Thoracic aorta (tissue), 2 donors: Measurements from ENCODE around the gene PSMD2. TPM values are rescaled to one million over a fixed set of nuclear protein-coding genes. Genes with fewer than 3 reads are reported as not detected.

ENCODE experiments used
- ATAC-seq: fragments of 150-250 bp; one replicate; pipeline ENCODE4 v1.8.0; 2017; ENCODE audit warnings: low read depth; ENCODE audit not compliant: insufficient number of reproducible peaks, low FRiP score
- DNase-seq: peaks from one replicate; pipeline ENCODE4 v3.0.0-alpha.2; 2020; ENCODE audit warnings: low spot score
- H3K27ac ChIP-seq, 2 donors: fragments of 200-600 bp; sonication (generic); 1 replicate in 1 of 2; 2 replicates in 1 of 2; pipeline ENCODE4 v1.5.1; 2016; ENCODE audit warnings: mild to moderate bottlenecking in 2 of 2, moderate library complexity in 2 of 2
- H3K27me3 ChIP-seq: fragments of 200-600 bp; sonication (generic); replicated peaks from 2 replicates; pipeline ENCODE4 v1.6.0; 2016; ENCODE audit warnings: mild to moderate bottlenecking; ENCODE audit not compliant: insufficient read depth
- H3K36me3 ChIP-seq: fragments of 200-600 bp; sonication (generic); one replicate; pipeline ENCODE4 v1.5.1; 2016
- H3K4me1 ChIP-seq, 2 donors: fragments of 200-600 bp; sonication (generic); 1 replicate in 1 of 2; 2 replicates in 1 of 2; pipeline versions ENCODE4 v1.5.1 to v1.6.0; 2016; ENCODE audit warnings: low read depth in 2 of 2, mild to moderate bottlenecking in 1 of 2; ENCODE audit not compliant: control insufficient read depth in 1 of 2
- H3K4me3 ChIP-seq: fragments of 200-600 bp; sonication (generic); 2 replicates; pipeline ENCODE4 v1.5.1; 2016; ENCODE audit warnings: mild to moderate bottlenecking
- H3K9me3 ChIP-seq: fragments of 200-600 bp; sonication (generic); 2 replicates; pipeline ENCODE4 v1.5.1; 2016
- CTCF ChIP-seq: fragments of 200-600 bp; sonication (generic); IDR thresholded peaks from one replicate; pipeline ENCODE4 v1.5.1; 2019; ENCODE audit warnings: antibody characterized with exemption
- total RNA-seq, 2 donors: library from RNA; depleted of rRNA; stranded (reverse); fragments of >200 nt; gene quantifications; one replicate each; pipeline versions ENCODE4 v1.1.0 to v1.2.3, GENCODE V29; 2016

PSMD2 gene
- total RNA-seq, 2 donors from 2014 or later = 160 to 213 TPM

- no peak for DNase-seq
- peak overlapping the region in 1 of 2 donors; percentile 64 for H3K27ac ChIP-seq
- TF ChIP-seq CTCF = no peak
- H3K9me3 ChIP-seq = no peaks in the 10 kb centered on the region
- no peak for ATAC-seq
- H3K36me3 ChIP-seq = peaks cover 61% of the 10 kb centered on the region
- no peak overlapping the region for H3K4me3 ChIP-seq
- no peaks in the 10 kb centered on the region for H3K27me3 ChIP-seq
- peaks cover 3 to 19% of the 10 kb centered on the region in 2 donors for H3K4me1 ChIP-seq
These were observed 33.5 kb downstream of the PSMD2 start for GRCh38 chr3:184332370-184333090.

GRCh38 chr3:184333190-184333589, 34.1 kb downstream of the PSMD2 start:
- TF ChIP-seq CTCF = no peak
- peak overlapping the region; percentile 3 to 64 for H3K27ac ChIP-seq
- ATAC-seq = no peak
- H3K36me3 ChIP-seq = peaks cover 55% of the 10 kb centered on the region
- DNase-seq = no peak
- no peaks in the 10 kb centered on the region for H3K27me3 ChIP-seq
- H3K9me3 ChIP-seq = no peaks in the 10 kb centered on the region
- no peak overlapping the region for H3K4me3 ChIP-seq
- H3K4me1 ChIP-seq = peaks cover 9 to 25% of the 10 kb centered on the region in 2 donors

- H3K36me3 ChIP-seq = peaks cover 50% of the 10 kb centered on the region
- ATAC-seq = no peak
- H3K4me3 ChIP-seq = no peak overlapping the region
- H3K9me3 ChIP-seq = no peaks in the 10 kb centered on the region
- peaks cover 11 to 28% of the 10 kb centered on the region in 2 donors for H3K4me1 ChIP-seq
- no peaks in the 10 kb centered on the region for H3K27me3 ChIP-seq
- no peak for DNase-seq
- H3K27ac ChIP-seq = peak overlapping the region; percentile 3 to 94
- no peak for TF ChIP-seq CTCF
These were observed 34.7 kb downstream of the PSMD2 start for GRCh38 chr3:184333700-184334099.

GRCh38 chr3:184334470-184335158, 35.6 kb downstream of the PSMD2 start:
- TF ChIP-seq CTCF = no peak
- DNase-seq (no peak), ATAC-seq (no peak)
- no peaks in the 10 kb centered on the region for H3K9me3 ChIP-seq
- H3K4me1 ChIP-seq = peaks cover 15 to 37% of the 10 kb centered on the region in 2 donors
- peaks cover 40% of the 10 kb centered on the region for H3K36me3 ChIP-seq
- no peak overlapping the region for H3K4me3 ChIP-seq
- no peaks in the 10 kb centered on the region for H3K27me3 ChIP-seq
- H3K27ac ChIP-seq = peak overlapping the region; percentile 92 to 94

- no peak for TF ChIP-seq CTCF
- H3K36me3 ChIP-seq = peaks cover 34% of the 10 kb centered on the region
- H3K4me3 ChIP-seq = peak overlapping the region; percentile 93
- DNase-seq = no peak
- H3K4me1 ChIP-seq = peaks cover 16 to 43% of the 10 kb centered on the region in 2 donors
- H3K9me3 ChIP-seq = no peaks in the 10 kb centered on the region
- no peak for ATAC-seq
- no peaks in the 10 kb centered on the region for H3K27me3 ChIP-seq
- H3K27ac ChIP-seq = peak overlapping the region; percentile 92 to 94
These were observed 36.2 kb downstream of the PSMD2 start for GRCh38 chr3:184335291-184335660.
